ENCODE data around the gene TOB2.

TOB2 gene, protein sequence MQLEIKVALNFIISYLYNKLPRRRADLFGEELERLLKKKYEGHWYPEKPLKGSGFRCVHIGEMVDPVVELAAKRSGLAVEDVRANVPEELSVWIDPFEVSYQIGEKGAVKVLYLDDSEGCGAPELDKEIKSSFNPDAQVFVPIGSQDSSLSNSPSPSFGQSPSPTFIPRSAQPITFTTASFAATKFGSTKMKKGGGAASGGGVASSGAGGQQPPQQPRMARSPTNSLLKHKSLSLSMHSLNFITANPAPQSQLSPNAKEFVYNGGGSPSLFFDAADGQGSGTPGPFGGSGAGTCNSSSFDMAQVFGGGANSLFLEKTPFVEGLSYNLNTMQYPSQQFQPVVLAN

DNA sequence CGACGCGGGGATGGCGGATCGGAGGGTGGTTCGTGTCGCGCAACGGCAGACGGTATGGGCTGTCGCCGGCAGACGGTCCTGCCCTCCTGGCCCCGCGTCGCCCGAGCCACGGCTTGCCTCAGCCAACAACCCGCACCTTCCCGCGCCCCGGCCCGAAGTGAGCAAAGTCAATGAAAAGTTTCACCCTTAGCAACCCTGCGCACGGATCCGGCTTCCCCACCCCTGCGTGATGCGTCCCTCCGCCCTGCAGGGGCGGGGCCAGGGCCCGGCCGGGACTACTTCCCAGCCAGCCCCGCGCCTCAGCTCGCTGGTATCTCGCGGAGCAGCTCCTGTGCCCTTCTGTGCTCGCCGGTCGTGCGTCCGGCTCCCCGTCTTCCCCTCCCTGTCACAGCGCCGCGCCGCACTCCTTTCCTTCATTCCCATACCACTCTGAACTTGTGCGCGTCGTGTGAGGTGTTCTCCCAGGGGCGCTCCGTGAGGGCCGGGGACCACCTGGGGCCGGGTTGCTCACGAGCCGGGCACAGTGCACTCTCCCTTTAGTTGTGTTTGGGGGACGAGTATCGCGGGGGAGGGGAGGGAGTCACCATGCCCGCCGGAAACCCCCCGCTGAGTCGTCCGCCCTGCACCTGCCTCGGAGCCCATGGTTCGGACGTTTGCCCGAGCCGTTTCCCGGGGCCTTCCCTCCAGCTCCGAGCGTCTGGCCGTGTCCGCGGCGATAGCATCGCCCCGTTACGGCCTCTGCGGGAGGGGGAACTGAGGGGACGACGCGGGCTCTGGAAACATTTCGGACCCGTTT lies at the start of gene TOB2:
Gene TOB2 (minus strand): TSS at position 163 of the 796 bp plus-strand sequence. CDS start 9,456 bp downstream, outside the sequence.
- peak; percentile 77 for DNase-seq (ENCODE audit: low read depth)

DNA sequence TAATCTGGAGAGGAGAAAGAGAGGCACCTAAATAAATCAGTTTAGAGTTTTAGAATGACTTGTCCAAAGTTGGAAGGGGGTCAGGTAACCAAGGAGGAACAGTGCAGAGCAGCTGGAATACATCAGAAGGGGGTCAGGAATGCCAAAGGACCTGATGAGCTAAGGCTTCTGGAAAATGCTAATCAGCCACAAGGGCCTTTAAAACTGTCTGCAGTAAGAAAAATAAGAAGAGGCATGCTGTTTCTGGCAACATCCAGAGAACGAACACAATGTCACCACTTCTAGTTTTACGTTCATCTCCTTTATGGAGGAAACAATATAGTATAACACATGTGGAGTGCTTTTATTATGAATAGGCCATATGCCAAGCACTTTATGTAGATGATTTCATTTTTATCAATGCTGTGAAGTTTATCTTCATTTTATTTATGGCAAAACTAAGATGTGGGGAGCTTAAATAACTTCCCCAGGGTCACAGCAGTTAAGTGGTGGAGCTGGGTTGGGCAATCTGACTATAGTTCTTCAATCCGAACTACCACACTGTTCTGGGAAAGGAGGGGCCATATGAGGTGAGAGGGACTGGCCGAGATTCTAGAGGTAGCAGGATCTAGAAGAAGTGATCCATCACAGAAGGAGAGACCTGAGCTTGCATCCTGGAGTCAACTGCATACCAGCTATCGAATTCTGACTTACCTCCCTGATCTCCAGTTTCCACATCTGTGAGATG lies 44.9 kb upstream of the TOB2 start:
- DNase-seq (ENCODE audit: low read depth), result no peak

DNA sequence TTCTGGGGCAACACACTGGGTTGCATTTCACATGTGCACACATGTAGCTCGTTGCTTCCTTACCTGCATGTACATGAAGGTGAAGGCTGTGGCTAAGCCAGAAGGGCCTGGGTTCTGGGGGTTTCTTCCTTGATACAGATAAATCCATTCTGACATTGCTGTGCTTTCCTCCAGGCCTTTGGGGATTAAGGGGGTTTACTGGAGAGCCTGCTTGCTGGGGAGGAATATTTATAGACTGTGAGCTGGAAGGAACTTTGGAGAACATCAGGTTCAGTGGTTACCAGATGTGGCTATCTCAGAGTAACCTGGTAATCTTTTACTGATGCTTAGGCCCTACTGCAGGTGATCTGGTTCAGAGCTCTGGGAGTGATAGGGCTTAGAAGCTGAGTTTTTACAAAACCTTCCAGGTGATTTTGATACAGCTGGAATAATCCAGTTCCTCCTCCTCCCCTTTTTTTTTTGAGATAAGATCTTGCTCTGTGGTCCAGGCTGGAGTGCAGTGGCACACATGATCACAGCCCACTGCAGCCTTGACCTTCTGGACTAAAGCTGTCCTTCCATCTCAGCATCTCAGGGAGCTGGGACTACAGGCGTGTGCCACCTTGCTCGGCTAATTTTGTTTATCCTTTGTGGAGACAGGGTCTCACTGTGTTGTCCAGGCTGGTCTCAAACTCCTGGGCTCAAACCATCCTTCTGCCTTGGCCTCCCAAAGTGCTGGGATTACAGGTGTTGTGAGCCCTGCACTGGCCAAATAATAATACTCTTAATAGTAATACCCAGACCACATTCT lies 42.2 kb upstream of the TOB2 start:
- no peak for DNase-seq (ENCODE audit: low read depth)

DNA sequence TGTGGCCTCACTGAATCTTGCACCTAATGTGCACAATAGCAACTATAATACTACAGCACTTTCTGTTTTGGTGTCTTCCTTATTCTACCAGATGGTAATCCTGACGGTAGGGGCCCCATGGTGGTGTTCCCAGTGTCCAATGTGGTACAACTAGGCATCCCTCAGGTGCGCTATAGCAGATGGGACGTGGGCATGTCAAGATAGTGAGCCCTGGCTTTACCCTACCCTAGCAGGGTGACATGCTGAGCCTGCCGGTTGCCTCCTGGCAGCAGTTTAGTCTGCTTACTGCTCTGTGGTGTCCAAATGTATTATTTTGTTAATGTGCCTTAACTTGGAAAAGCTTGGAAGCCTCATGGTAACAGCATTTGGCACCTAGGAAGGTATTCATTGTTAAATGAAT lies 41.5 kb upstream of the TOB2 start:
- no peak for DNase-seq (ENCODE audit: low read depth)

DNA sequence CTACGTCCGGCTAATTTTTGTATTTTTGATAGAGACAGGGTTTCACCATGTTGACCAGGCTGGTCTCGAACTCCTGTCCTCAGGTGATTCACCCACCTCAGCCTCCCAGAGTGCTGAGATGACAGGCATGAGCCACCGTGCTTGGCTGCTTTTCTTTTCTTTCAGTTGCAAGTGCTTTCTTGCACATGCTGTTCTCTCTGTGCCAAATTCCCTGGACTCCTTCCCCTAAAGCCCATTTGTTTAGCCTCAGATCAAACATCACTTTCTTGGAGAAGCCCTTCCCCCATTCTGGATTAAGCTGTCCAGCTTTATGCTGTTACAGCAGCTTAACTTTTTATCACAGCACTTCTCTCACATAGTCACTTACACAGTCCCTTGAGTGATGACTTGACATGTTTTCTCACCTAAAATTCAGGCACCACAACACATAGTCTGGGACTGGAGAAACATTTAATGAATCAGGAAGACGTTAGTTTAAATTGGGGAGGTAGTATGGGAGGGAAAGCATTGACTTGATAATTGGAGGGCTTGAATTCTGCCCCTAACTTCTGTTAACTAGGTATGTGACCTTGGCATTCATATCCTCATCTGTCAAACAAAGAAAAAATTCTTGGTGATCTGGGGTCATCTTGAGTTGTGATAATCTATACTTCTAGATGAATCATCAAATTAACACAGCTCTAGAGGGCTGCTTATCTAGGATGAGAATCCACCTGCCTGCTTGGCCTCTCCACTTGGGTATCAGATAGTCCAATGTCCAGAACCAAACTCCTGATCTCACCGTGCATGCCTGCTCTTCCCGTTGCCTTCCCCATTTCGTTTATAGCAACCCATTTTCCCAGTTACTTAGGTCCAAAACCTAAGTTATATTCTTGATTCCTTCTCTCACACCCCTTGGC lies 40.7 kb upstream of the TOB2 start:
- DNase-seq (ENCODE audit: low read depth), result no peak

DNA sequence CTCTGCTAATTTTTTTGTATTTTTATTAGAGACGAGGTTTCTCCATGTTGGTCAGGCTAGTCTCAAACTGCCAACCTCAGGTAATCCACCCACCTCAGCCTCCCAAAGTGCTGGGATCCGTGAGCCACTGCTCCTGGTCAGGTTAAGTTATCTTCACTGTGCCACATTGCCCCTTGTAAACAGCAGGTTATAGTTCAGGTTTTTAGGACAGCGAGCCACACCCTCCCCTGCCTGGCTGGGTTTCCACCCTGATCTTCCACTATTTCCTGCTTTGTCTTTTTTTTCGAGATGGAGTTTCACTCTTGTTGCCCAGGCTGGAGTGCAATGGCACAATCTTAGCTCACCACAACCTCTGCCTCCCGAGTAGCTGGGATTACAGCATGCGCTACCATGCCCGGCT lies 38.4 kb upstream of the TOB2 start:
- no peak for DNase-seq (ENCODE audit: low read depth)

DNA sequence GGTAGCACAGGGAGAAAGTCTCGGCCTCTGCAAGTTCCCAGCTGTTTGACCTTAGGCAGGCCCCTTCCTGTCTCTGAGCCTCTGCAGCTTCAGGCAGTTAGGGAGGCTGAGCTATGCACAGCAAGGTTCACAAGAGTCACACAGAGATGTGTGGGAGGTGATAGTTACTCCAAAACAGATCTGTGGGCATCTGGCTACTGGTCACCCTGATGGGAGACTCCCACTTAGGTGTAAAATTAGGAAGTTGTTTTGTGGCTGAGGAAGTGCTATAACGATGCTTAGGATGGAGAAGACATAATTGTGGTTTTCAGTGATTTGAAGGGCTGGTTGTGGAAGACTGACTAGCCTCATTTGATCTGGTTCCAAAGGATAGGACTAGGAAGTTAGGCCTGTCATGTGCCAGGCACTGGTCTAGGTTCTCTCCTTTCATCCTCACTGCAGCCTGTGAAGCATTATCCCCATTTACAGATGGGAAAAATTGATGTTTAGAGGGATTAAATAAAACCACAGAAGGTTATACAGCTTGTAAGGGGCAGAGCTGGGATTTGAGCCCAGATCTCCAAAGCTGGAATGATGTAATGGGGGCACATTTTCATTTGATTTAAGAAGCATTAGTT lies 35.8 kb upstream of the TOB2 start:
- DNase-seq (ENCODE audit: low read depth), result no peak

DNA sequence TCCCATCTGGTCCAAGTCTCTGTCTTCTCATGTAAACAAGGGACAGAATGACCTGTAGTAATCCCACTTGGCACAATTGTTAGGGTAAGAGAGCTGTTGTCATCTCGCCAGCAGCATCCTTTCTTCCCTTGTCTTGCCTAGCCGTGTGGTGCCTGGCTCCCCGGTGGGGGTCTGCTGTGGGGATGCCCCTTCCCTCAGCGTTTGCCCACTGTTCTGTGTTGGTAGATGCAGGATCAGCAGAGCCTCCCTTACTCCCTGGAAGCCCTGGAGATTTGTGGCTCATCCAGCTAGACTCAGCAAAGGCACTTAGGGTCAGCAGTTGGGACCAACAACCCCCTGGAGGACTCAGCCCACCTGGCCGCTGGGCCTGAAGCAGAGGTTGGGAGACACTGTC lies 35.3 kb upstream of the TOB2 start:
- no peak for DNase-seq (ENCODE audit: low read depth)

DNA sequence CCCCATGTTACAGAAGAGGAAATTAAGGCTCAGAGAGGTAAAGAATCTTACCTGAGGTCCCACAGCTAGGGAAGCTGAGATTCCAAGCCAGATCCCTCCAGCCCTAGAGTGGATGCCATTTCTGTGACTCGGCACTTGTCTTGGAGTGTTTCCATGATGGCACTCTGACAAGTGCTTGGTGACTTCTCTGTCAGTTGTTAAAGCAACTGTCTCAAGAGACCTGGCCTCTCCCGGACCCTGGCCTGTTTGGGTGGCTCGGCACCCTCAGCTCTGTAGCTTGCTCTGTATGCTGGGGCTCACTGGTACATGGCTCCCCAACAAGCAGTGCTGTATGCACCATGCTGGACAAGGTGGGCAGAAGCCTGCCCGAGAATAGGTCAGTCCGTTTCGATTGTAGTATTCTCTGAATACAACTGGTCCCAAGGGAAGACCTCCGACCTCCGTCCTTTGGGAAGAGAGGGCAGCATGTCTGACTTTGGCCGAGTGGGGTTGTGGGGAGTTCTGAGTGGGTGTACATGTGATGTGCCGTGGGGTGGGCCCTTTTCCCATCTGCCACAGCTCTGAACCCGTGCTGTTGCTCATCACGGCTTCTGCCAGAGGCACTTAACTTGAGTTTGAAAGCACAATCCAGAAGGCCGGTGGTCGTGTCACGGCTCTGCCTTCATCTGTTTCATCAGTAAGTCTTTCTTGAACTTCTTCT lies 34.7 kb upstream of the TOB2 start:
- DNase-seq (ENCODE audit: low read depth), result no peak

DNA sequence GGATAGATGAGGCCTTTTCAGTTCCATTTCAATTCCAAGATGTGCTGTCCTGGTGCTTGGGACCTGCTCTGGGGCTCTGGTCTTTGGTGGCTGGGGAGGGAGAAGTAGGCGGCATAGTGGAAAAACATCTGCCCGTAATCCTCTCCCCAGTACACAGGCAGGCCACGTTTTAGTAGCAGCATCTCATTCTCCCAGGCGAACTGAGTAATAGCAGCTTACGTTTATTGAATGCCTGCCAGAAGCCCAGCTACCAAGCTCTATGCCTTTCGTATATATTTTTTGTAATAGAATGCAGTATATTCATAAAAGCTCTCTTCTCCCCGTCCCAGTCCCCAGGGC lies 33.8 kb upstream of the TOB2 start:
- peak; percentile 49 for DNase-seq (ENCODE audit: low read depth)

DNA sequence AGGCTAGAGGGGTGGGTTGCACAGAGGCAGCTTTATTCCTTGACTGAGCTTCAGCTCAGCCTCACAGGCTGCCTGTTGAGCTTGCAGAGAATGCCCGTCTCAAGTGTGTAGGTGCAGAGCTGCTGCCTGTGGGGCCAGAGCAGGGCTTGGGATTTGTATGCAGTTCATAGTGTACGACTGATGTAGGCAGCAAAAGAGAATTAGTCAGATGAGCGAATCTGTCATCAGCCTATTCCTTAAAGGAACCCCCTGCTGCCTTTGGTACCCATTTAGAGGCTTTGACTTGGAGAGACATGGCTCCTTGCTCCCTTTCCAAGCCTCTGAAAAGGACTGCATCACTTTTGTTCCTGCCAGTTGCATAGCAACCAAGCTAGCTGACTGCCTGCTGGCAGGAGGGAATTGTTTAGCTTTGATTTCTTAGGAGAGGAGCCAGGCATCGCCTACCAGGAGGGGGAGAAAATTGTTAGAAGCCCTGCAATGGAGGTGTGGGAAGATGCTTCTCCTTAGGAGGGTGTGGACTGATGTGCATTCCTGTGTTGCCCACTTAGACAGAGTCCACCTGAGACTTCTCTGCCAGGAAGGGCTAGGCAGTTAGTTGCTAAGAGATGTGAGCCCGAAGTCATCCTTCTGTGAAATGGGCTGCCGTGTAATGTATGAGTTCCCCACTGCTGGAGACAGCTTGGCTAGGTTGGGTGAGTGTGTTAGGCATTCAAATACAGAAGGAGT lies 33.2 kb upstream of the TOB2 start:
- DNase-seq (ENCODE audit: low read depth), result no peak

DNA sequence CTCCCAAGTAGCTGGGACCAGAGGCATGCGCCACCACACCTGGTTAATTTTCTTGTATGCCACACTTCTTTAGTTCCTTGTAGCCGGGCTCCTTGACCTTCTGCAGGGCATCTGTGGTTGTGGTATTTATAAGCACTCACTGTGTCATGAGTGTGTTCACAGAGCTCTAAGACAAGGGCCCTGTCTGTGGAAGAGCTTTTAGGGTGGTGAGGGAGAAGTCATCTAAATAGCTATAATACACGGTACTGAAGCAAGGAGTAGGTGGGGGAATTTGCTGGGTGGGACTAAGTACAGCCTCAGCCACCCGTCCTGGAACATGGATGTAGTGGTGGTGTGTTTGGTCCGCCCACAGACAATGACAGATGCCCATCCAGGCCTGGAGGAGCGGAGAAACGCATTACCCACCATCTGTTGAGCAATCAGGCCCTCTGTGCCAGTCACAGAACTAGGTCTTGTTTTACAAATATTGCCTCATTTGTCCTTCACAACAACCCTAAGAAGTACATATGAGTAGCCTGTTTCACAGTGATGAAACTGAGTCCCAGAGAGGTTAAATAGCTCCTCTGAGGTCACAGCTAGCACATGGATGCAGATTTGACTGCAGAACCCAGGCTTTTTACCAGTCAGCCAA lies 32.4 kb upstream of the TOB2 start:
- DNase-seq (ENCODE audit: low read depth), result no peak

DNA sequence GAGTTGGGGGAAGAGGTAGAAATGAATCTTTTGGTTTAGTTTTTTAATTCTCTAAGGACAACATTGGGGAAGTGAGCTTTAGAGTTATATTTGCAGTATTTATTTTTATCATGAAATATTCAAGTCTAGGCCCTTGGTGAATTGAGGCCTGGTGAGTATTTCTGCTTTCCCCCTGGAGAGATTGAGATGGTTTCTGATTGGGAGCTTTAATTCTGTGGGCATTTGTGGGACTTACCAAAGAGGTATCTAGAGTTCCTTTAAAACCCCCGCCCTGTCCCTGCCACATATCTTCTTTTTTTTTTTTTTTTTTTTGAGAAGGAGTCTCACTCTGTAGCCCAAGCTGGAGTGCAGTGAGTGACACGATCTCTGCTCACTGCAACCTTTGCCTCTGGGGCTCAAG lies 31.9 kb upstream of the TOB2 start:
- DNase-seq (ENCODE audit: low read depth), result no peak

DNA sequence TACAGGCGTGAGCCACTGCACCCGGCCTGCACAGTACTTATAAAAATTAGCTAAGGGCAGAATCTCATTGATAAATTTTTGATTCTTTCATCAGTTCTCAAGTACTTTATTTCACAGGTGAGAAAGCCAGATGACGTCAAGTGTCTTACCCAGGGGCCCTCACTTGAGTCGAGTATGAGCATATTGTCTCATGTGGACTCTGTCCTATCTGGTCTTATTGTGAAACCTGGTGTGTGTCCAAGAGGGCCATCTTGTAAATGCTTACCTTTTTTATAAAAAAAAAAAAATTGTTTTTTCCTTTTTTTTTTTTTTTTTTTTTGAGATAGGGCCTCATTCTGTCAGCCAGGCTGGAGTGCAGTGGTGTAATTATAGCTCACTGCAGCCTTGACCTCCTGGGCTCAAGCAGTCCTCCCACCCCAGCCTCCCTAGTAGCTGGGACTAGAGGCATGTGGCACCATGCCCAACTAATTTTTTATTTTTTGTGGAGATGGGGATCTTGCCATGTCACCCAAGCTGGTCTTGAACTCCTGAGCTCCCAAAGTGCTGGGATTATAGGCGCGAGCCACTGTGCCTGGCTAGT lies 28.4 kb upstream of the TOB2 start:
- DNase-seq (ENCODE audit: low read depth), result no peak

DNA sequence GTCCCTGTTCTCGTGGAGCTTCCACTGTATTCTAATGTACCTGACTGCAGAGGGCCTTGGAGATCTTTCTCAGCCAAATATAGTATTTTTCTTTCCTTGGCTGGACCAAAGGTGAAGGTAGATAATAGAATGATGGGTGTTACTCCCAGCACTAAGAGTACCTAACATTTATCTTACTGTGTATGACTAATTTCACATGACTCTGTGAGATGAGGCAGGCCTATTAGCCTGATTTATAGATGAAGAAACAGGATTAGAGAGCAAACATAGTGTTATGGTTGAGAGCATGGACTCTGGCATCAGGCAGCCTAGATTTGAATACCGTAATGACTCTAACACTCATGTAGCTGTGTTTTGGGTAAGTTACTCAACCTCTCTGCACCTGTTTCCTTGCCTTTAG lies 25.0 kb upstream of the TOB2 start:
- DNase-seq (ENCODE audit: low read depth), result no peak

DNA sequence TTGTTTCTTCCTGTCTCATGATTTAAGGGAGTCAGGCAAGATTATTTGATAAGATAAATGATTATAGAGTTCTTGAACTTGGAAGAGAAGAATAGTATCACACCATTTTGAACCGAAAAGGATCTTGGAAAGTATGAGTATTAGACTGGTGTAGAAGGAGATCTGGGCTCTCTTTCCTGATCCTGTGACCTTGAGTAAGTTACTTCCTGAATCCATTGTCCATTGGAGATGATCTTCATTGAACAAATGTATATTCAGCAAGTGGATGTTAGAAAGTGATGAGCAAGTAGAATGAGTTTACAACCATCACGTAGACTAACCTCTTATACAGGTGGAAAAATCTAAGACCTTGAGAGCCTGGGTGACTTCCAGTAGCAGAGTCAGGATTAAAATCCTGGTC lies 24.3 kb upstream of the TOB2 start:
- DNase-seq (ENCODE audit: low read depth), result no peak

DNA sequence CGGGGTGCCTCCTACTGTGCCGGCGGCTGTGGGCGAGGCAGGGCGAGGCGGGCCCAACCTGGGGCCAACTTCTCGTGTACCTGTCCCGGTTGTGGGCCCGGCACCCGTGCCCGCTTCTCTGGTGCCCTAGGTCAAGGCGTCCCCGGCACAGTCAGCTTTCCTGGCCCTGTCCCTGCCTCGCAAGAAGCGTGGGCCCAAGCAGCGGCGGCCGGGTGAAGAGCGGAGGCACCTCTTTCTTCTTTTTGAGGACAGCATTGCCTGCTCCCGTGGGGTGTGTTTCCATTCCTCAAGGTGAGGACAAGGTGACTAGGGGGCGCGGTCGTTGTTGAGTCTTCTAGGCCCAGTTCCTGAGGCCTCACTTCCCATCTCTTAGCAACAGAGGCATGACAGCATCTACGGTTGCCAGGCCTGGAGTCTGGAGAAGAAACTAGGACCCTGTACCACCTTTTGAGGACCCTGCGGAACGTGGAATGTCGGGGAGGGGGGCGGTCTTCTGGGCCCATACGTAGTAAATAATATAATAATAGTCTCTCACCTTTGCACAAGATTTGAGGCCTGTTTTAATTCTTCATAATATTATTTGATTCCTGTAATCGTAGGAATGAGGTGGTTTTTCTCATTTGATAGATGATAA lies 22.7 kb upstream of the TOB2 start:
- no peak for DNase-seq (ENCODE audit: low read depth)

Measured in non-pigmented ciliary epithelial cell (primary cell).